ENCODE measurements around the gene SMC3. TPM values are rescaled to one million over a fixed set of nuclear protein-coding genes. Genes with fewer than 3 reads are reported as not detected.
A peak's percentile ranks its signal among the peaks of the same experiment; 100 is the strongest.

Gene SMC3
- total and polyA plus RNA-seq, 2 experiments from 2014 or later = 40.8 to 53.5 TPM

DNA sequence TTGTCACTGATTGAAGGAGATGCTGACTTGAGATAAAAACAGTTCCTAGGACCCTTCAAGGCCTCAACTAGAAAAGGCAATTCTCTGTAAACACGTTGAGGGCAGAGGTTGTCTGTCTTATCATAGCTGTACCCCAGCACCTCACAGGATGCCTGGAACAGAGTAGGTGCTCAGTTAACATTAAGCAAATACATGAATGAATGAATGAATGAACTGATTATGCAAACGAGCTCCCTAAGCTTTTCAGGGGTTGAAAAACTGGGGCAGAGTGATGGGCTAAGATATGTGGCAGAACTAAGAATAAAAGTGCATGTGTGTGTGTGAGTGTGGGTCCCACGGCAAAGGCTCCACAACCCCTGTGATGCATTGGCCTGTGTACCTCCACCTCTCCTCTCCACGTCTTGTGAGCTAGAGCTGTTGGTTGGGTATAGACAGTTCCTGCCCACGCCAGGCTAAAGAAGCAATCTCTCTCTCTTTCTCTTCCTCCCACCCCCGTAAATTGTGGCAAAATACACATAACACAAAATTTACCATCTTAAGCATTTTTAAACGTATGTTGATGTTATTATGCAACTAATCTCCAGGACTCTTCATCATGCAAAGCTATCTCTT is 20.9 kb upstream of the SMC3 start:
- Histone ChIP-seq H3K36me3 (replicated peaks; ENCODE audit: insufficient read depth, low read depth) (no peaks in the 10 kb centered on the region), H3K4me3 (no peak overlapping the region), H3K27me3 (peaks cover 11% of the 10 kb centered on the region), H3K79me2 (no peaks in the 10 kb centered on the region), H3K9me2 (replicated peaks; ENCODE audit: insufficient read depth) (no peaks in the 10 kb centered on the region), H3K9me3 (ENCODE audit: low read depth) (no peaks in the 10 kb centered on the region), H3K4me1 (ENCODE audit: insufficient read depth) (no peaks in the 10 kb centered on the region), H3K4me2 (no peak overlapping the region), H3K27ac (no peak overlapping the region), H2AFZ (no peak overlapping the region), H4K20me1 (ENCODE audit: insufficient read depth, poor library complexity, severe bottlenecking) (no peaks in the 10 kb centered on the region)
- 70% methylated on average over 7 of the region's 7 CpGs for WGBS (ENCODE audit: low lambda C conversion rate, missing lambda C conversion rate)
- TF ChIP-seq EZH2phosphoT487 (IDR thresholded peaks at IDR 0.05; ENCODE audit: low read depth, severe bottlenecking, unreplicated experiment) (no peak), EZH2 (IDR thresholded peaks at IDR 0.05; ENCODE audit: borderline replicate concordance) (no peak)
- TF ChIP-seq, protein P1, sequence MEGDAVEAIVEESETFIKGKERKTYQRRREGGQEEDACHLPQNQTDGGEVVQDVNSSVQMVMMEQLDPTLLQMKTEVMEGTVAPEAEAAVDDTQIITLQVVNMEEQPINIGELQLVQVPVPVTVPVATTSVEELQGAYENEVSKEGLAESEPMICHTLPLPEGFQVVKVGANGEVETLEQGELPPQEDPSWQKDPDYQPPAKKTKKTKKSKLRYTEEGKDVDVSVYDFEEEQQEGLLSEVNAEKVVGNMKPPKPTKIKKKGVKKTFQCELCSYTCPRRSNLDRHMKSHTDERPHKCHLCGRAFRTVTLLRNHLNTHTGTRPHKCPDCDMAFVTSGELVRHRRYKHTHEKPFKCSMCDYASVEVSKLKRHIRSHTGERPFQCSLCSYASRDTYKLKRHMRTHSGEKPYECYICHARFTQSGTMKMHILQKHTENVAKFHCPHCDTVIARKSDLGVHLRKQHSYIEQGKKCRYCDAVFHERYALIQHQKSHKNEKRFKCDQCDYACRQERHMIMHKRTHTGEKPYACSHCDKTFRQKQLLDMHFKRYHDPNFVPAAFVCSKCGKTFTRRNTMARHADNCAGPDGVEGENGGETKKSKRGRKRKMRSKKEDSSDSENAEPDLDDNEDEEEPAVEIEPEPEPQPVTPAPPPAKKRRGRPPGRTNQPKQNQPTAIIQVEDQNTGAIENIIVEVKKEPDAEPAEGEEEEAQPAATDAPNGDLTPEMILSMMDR (IDR thresholded peaks at IDR 0.05; ENCODE audit: poor library complexity) = no peak
- no peak for DNase-seq (ENCODE audit: low spot score)

DNA sequence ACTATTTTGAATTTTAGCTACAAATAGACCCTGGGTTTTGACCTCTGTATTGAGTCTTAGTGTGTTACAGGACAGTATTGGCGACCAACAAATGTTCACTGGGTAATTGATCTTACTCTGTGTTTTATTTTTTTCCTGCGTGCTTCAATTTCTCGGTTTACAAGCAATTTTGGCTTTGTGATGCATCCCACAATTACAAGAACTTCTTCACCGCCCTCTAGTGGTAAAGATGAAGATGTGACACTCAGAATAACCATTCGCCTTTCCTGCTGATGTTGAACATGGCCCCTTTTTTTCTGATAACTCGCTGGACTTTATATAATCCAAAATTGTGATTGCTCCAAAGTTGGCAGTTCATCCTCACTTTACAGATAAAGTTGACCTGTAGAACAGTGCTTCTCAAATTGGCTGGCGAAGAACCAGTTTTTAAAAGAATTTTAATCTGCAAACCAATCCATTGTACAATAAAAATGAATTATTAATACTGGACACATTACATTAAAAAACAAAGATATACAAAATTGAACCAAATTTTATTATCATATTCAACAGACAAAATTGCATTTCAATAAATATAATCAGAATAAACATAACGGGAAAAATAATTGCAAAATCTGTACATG is 20.2 kb upstream of the SMC3 start:
- Histone ChIP-seq H3K4me1 (ENCODE audit: insufficient read depth) (no peaks in the 10 kb centered on the region), H2AFZ (no peak overlapping the region), H3K27me3 (peaks cover 11% of the 10 kb centered on the region), H3K36me3 (replicated peaks; ENCODE audit: insufficient read depth, low read depth) (no peaks in the 10 kb centered on the region), H3K27ac (no peak overlapping the region), H3K79me2 (no peaks in the 10 kb centered on the region), H3K4me3 (no peak overlapping the region), H3K4me2 (no peak overlapping the region), H4K20me1 (ENCODE audit: insufficient read depth, poor library complexity, severe bottlenecking) (no peaks in the 10 kb centered on the region), H3K9me3 (ENCODE audit: low read depth) (no peaks in the 10 kb centered on the region), H3K9me2 (replicated peaks; ENCODE audit: insufficient read depth) (no peaks in the 10 kb centered on the region)
- WGBS (ENCODE audit: low lambda C conversion rate, missing lambda C conversion rate) = 16% methylated on average over 8 of the region's 8 CpGs
- TF ChIP-seq, protein P1 (IDR thresholded peaks at IDR 0.05; ENCODE audit: poor library complexity) = peak; percentile 83
- no peak for TF ChIP-seq EZH2 (IDR thresholded peaks at IDR 0.05; ENCODE audit: borderline replicate concordance)
- no peak for TF ChIP-seq EZH2phosphoT487 (IDR thresholded peaks at IDR 0.05; ENCODE audit: low read depth, severe bottlenecking, unreplicated experiment)
- peak; percentile 77 for DNase-seq (ENCODE audit: low spot score)

DNA sequence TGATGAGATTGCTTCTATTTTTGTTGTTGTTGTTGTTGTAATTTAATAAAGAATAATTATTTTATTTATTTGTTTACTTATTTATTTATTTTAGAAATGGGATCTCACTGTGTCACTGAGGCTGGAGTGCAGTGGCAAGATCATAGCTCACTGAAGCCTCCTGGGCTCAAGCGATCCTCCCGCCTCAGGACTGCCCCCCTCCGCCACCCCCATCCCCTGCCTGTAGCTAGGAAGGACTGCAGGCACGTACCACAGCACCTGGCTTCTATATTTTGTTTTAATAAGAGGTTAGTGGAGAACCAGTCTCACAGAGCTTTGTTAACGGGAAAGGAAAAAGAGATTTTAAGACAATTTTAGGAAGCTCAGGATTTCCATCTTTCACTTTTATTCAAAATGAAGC is 19.5 kb upstream of the SMC3 start:
- Histone ChIP-seq H3K9me2 (replicated peaks; ENCODE audit: insufficient read depth) (no peaks in the 10 kb centered on the region), H3K36me3 (replicated peaks; ENCODE audit: insufficient read depth, low read depth) (no peaks in the 10 kb centered on the region), H3K4me1 (ENCODE audit: insufficient read depth) (no peaks in the 10 kb centered on the region), H4K20me1 (ENCODE audit: insufficient read depth, poor library complexity, severe bottlenecking) (no peaks in the 10 kb centered on the region), H2AFZ (no peak overlapping the region), H3K4me2 (no peak overlapping the region), H3K27ac (no peak overlapping the region), H3K9me3 (ENCODE audit: low read depth) (no peaks in the 10 kb centered on the region), H3K27me3 (peaks cover 11% of the 10 kb centered on the region), H3K4me3 (no peak overlapping the region), H3K79me2 (no peaks in the 10 kb centered on the region)
- WGBS (ENCODE audit: low lambda C conversion rate, missing lambda C conversion rate) = 43% methylated on average over 5 of the region's 5 CpGs
- TF ChIP-seq, protein P1 (IDR thresholded peaks at IDR 0.05; ENCODE audit: poor library complexity) = no peak
- TF ChIP-seq EZH2 (IDR thresholded peaks at IDR 0.05; ENCODE audit: borderline replicate concordance) (no peak), EZH2phosphoT487 (IDR thresholded peaks at IDR 0.05; ENCODE audit: low read depth, severe bottlenecking, unreplicated experiment) (no peak)
- DNase-seq (ENCODE audit: low spot score) = no peak

Data from hepatocyte (in vitro differentiated cells).